Dermis lymphatic vessel endothelial cell (primary cell): ENCODE results near the gene NDUFB4. TPM values are rescaled to one million over a fixed set of nuclear protein-coding genes. Genes with fewer than 3 reads are reported as not detected.

Source experiments
- total RNA-seq: library from RNA; depleted of rRNA; stranded (reverse); fragments of >200 nt; gene quantifications from 2 replicates; pipeline ENCODE4 v1.2.1, GENCODE V29; 2014

Gene NDUFB4
- total RNA-seq, result 22.9 and 24.8 TPM in 2 replicates

DNA sequence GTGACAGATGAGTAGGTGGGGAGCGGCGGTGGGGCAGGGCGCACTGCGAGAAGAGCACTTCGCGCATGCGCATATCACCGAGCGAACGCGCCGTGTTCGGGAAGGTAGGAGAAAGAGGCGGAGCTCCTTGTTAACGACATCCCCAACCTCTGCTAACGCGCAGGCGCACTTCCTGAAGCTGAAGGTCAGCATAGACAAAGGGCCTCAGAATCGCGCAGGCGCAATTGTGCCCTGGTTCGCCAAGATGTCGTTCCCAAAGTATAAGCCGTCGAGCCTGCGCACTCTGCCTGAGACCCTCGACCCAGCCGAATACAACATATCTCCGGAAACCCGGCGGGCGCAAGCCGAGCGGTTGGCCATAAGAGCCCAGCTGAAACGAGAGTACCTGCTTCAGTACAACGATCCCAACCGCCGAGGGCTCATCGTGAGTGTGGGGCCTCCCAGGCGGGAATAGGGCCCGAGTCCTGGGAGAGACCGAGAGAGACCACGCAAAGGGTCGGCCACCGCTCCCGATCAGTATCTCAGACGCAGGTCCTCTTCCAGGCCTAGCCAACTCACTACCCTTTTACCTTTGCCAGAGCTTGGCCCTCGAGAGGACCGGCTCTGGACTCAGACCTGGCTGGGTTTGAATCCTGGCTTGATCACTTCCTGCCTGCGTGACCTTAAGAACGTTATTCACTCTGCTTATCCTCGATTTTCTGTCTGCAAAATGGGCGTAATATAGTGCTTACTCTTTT, at the start of gene NDUFB4:
NDUFB4 (plus strand) TSS at position 221 of the 737 bp plus-strand sequence; CDS start at position 245, 24 bp downstream.

Other genes with a start within 250 kb of the NDUFB4 start
- gene LRRC58, start 247.0 kb upstream of the NDUFB4 start, total RNA-seq, result 11.1 and 13.0 TPM in 2 replicates
- gene FSTL1, start 145.3 kb upstream of the NDUFB4 start, total RNA-seq, result 162 and 170 TPM in 2 replicates
- gene HGD, start 85.9 kb downstream of the NDUFB4 start, total RNA-seq, result 0.11 and 0.26 TPM in 2 replicates
- gene RABL3, start 146.2 kb downstream of the NDUFB4 start, total RNA-seq, result 9.4 and 10.6 TPM in 2 replicates
- 29.3 and 33.3 TPM in 2 replicates for gene GTF2E1, start 146.4 kb downstream of the NDUFB4 start, total RNA-seq